A549 (cell line): ENCODE measurements around the gene PI4K2B. TPM values are rescaled to one million over a fixed set of nuclear protein-coding genes. Genes with fewer than 3 reads are reported as not detected.
"Not testable (repeated sequence)": the region's sequence is repeated elsewhere in the genome, so short reads cannot be mapped to it uniquely, and the experiment has no call there.

Experiments used
- ATAC-seq, 2 experiments: fragments of 200-7000 bp in 1 of 2; fragments of >200 bp in 1 of 2; cut with Nextera tagmentation in 1 of 2; cut with Tn5 transposase in 1 of 2; 3 replicates each; pipeline versions ENCODE4 v1.8.0 to v1.9.1; 2018 to 2020; ENCODE audit warnings: mild to moderate bottlenecking in 1 of 2, moderate library complexity in 1 of 2
- CTCF ChIA-PET: fragments of 300-600 bp; sonication (Branson Sonifier 250); formaldehyde crosslinking; extraction: SDS; loops from one replicate; lab custom pipeline; 2021; ENCODE audit warnings: antibody characterized with exemption, inconsistent platforms; lab: Yijun Ruan, JAX
- POLR2A ChIA-PET: fragments of 350-600 bp; formaldehyde crosslinking; extraction: SDS; loops from one replicate; lab custom pipeline; 2021; ENCODE audit warnings: antibody characterized with exemption, inconsistent platforms; lab: Yijun Ruan, JAX
- DNase-seq, 2 experiments: peaks; one replicate each; pipeline versions ENCODE4 v3.0.0 to v3.0.0-alpha.2; 2011 to 2016; ENCODE audit warnings: low read depth in 1 of 2, low spot score in 1 of 2
- FAIRE-seq: peaks from 2 replicates; lab custom pipeline; 2011; peaks lifted over from hg19 to GRCh38; lab: Jason Lieb, UNC
- H3K27ac ChIP-seq, 2 experiments: fragments of >200 bp; sonication (Bioruptor Twin); formaldehyde crosslinking; 3 replicates each; pipeline ENCODE4 v1.5.1; 2016 to 2017
- H3K4me1 ChIP-seq: fragments of >200 bp; sonication (Bioruptor Twin); formaldehyde crosslinking; 3 replicates; pipeline ENCODE4 v1.6.1; 2016
- H3K4me2 ChIP-seq: fragments of >200 bp; sonication (Bioruptor Twin); formaldehyde crosslinking; 3 replicates; pipeline ENCODE4 v1.6.1; 2016
- H3K4me3 ChIP-seq: fragments of >200 bp; sonication (Bioruptor Twin); formaldehyde crosslinking; 3 replicates; pipeline ENCODE4 v1.5.1; 2016
- H3K9me3 ChIP-seq: fragments of >200 bp; sonication (Bioruptor Twin); formaldehyde crosslinking; 3 replicates; pipeline ENCODE4 v1.6.1; 2016
- CEBPB ChIP-seq, 2 experiments: fragments of >200 bp in 1 of 2; sonication (Bioruptor Twin) in 1 of 2; formaldehyde crosslinking in 1 of 2; IDR thresholded peaks; 2 replicates each; pipeline ENCODE4 v1.6.1; 2012 to 2016
- ESRRA ChIP-seq: fragments of 150-350 bp; IDR thresholded peaks from 2 replicates; pipeline ENCODE4 v1.6.1; 2014; ENCODE audit warnings: mild to moderate bottlenecking, low read length, borderline replicate concordance
- GATA3 ChIP-seq: IDR thresholded peaks from 2 replicates; pipeline ENCODE4 v1.6.1; 2012; ENCODE audit warnings: borderline replicate concordance
- HEYL ChIP-seq: fragments of 250-450 bp; sonication (Bioruptor Pico); IDR thresholded peaks from 2 replicates; pipeline ENCODE4 v1.8.0; 2021; ENCODE audit warnings: mild to moderate bottlenecking, moderate library complexity
- HOXB13 ChIP-seq: fragments of 250-450 bp; sonication (Bioruptor Pico); IDR thresholded peaks from 2 replicates; pipeline ENCODE4 v1.5.0; 2020; ENCODE audit warnings: low read depth, mild to moderate bottlenecking, moderate library complexity
- NFE2L2 ChIP-seq: fragments of 150-350 bp; conservative IDR thresholded peaks from 2 replicates; pipeline ENCODE4 v1.6.1; 2014; ENCODE audit warnings: low read length
- NPAS2 ChIP-seq: fragments of 250-450 bp; sonication (Bioruptor Pico); IDR thresholded peaks from 2 replicates; pipeline ENCODE4 v1.8.0; 2022; ENCODE audit warnings: mild to moderate bottlenecking, moderate library complexity, borderline replicate concordance
- POLR2A ChIP-seq: IDR thresholded peaks from 2 replicates; pipeline ENCODE4 v1.6.1; 2012; ENCODE audit warnings: mild to moderate bottlenecking, low read length
- RCOR1 ChIP-seq: fragments of 150-350 bp; IDR thresholded peaks from 2 replicates; pipeline ENCODE4 v1.6.1; 2014; ENCODE audit warnings: antibody characterized with exemption, low read length, low read depth
- WGBS: methylation state at CpG from one replicate; pipeline ENCODE4 v1.1.6; 2017; ENCODE audit errors: missing lambda C conversion rate; 5-methylcytosine and 5-hydroxymethylcytosine counted together
- polyA plus RNA-seq, 4 experiments: library from polyadenylated mRNA; depleted of rRNA in 3 of 4; stranded (reverse); fragments of >200 nt; fragmentation: RNase III in 1 of 4; extraction: RNeasy Plus Mini Kit Qiagen cat#74134 plus additional on column Dnase treatment in 1 of 4; gene quantifications; 2 replicates in 3 of 4; 3 replicates in 1 of 4; pipeline ENCODE4 v1.2.3, GENCODE V29; 2011 to 2017
- TF ChIP-seq, protein P1 (sequence below): fragments of 250-450 bp; sonication (Bioruptor Pico); IDR thresholded peaks from 2 replicates; pipeline ENCODE4 v1.5.0; 2020; ENCODE audit warnings: low read depth, mild to moderate bottlenecking, moderate library complexity
- TF ChIP-seq, protein P2 (sequence below): fragments of >200 bp; sonication (Bioruptor Twin); formaldehyde crosslinking; IDR thresholded peaks from 3 replicates; pipeline ENCODE4 v1.6.1; 2016
- TF ChIP-seq, protein P3 (sequence below): fragments of 150-350 bp; IDR thresholded peaks from 2 replicates; pipeline ENCODE4 v1.6.1; 2014; ENCODE audit warnings: low read depth, mild to moderate bottlenecking, low read length

The PI4K2B gene
- polyA plus RNA-seq, 2 of the 4 experiments (the other 2 are of a cell fraction): 7.7 to 8.4 TPM

DNA sequence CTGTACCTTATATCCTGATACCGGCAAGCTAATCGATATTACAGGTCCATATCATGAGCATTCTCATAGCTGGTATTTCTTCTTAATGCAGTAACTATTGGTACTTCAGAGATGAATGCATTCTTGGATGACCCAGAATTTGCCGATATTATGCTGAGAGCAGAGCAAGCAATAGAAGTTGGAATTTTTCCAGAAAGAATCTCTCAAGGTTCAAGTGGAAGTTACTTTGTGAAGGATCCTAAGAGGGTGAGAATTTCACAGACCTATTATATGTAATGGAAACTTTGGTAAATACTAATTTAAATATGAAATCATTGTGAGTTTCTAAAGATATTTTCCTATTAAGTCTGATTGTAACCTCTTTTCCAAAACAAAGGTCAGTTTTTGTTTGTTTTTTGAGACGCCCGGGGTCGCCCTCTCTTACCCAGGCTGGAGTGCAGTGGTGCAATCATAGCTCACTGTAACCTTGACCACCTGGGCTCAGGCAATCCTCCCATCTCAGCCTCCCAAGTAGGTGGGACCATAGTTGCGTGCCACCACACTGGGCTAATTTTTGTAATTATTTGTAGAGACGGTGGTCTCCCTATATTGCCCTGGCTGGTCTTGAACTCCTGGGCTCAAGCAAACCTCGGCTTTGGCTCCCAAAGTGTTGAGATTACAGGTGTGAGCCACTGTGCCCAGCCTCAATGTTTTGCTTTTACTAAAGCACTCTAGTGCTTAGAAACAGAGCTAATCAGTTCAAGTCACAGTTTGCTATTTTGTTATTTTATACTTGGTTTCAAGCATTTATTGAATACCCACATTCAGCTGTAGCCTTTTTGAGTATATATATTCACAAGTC lies 18.6 kb downstream of the PI4K2B start:
- H3K9me3 ChIP-seq: no peaks in the 10 kb centered on the region
- ChIA-PET CTCF (interaction anchor here (1.1 to 1.2 kb wide), 3 partner anchors 10 to 60 kb away, joined by 3 to 6 read pairs (median 4); partner anchors contain the start of gene ZCCHC4), POLR2A (no interaction called here)
- FAIRE-seq (no peak), ATAC-seq (no peak), DNase-seq (no peak)
- 0 out of 3 replicates have a peak, but pooled peaks cover 3% of the 10 kb centered on the region for H3K4me1 ChIP-seq
- H3K4me2 ChIP-seq: no peak overlapping the region
- TF ChIP-seq CEBPB (IDR thresholded peaks at IDR 0.05) (no peak), NPAS2 (CRISPR knock-in tag) (no peak), ESRRA (no peak), RCOR1 (no peak), POLR2A (no peak), GATA3 (no peak), NFE2L2 (no peak), HOXB13 (CRISPR knock-in tag) (no peak)
- TF ChIP-seq, protein P1, sequence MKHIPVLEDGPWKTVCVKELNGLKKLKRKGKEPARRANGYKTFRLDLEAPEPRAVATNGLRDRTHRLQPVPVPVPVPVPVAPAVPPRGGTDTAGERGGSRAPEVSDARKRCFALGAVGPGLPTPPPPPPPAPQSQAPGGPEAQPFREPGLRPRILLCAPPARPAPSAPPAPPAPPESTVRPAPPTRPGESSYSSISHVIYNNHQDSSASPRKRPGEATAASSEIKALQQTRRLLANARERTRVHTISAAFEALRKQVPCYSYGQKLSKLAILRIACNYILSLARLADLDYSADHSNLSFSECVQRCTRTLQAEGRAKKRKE (CRISPR knock-in tag): no peak
- TF ChIP-seq, protein P2, sequence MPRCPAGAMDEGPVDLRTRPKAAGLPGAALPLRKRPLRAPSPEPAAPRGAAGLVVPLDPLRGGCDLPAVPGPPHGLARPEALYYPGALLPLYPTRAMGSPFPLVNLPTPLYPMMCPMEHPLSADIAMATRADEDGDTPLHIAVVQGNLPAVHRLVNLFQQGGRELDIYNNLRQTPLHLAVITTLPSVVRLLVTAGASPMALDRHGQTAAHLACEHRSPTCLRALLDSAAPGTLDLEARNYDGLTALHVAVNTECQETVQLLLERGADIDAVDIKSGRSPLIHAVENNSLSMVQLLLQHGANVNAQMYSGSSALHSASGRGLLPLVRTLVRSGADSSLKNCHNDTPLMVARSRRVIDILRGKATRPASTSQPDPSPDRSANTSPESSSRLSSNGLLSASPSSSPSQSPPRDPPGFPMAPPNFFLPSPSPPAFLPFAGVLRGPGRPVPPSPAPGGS: no peak
- TF ChIP-seq, protein P3, sequence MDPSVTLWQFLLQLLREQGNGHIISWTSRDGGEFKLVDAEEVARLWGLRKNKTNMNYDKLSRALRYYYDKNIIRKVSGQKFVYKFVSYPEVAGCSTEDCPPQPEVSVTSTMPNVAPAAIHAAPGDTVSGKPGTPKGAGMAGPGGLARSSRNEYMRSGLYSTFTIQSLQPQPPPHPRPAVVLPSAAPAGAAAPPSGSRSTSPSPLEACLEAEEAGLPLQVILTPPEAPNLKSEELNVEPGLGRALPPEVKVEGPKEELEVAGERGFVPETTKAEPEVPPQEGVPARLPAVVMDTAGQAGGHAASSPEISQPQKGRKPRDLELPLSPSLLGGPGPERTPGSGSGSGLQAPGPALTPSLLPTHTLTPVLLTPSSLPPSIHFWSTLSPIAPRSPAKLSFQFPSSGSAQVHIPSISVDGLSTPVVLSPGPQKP: no peak
- H3K4me3 ChIP-seq: no peak overlapping the region
- WGBS: 76% methylated on average over 9 of the region's 9 CpGs
- H3K27ac ChIP-seq: no peak overlapping the region

DNA sequence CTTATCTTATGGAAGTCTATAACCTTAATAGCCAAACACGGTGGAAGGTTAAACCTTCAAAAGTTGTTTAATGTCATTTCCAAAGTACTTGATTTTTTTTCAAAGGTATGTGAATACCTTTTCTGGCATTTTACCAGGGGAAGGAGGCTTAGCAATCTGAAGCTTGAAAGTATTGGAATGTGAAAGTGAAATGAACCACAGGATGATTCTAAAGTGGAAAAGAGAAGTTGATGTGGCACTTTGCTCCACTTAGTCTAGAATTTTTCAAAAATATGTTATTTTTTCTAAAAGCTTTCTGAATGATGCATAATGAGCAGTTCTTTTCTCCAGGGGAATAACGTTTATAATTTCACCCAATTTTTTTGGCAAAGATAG lies 19.2 kb downstream of the PI4K2B start:
- Histone ChIP-seq H3K4me2 (no peak overlapping the region), H3K4me1 (0 out of 3 replicates have a peak, but pooled peaks cover 3% of the 10 kb centered on the region), H3K4me3 (no peak overlapping the region), H3K9me3 (no peaks in the 10 kb centered on the region), H3K27ac (no peak overlapping the region)
- no peak for ATAC-seq
- ChIA-PET POLR2A (no interaction called here), CTCF (interaction anchor here (1.1 to 1.2 kb wide), 3 partner anchors 11 to 59 kb away, joined by 3 to 6 read pairs (median 4); partner anchors contain the start of gene ZCCHC4)
- DNase-seq: no peak
- TF ChIP-seq HEYL (CRISPR knock-in tag): no peak
- no peak for TF ChIP-seq GATA3
- TF ChIP-seq, protein P2: no peak
- 23% methylated on average over 2 of the region's 2 CpGs for WGBS
- no peak for FAIRE-seq

DNA sequence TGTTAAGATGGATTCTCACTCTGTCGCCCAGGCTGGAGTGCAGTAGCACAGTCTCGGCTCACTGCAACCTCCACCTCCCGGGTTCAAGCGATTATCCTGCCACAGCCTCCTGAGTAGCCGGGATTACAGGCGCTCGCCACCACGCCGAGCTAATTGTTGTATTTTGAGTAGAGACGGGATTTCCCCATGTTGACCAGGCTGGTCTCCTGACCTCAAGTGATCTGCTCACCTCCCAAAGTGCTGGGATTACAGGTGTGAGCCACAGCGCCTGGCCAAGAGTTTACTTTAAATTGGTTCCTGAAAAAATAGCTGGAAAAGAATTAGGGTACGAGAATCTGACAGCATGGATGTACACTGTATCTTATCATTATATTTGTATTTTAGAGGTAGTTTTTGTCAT lies 20.0 kb downstream of the PI4K2B start:
- ATAC-seq, H3K4me1 ChIP-seq, DNase-seq, POLR2A ChIA-PET, H3K4me3 ChIP-seq, H3K4me2 ChIP-seq, FAIRE-seq, H3K27ac ChIP-seq, H3K9me3 ChIP-seq: not testable (repeated sequence)
- CTCF ChIA-PET: interaction anchor here (1.2 kb wide), 1 partner anchor 12 kb away, joined by 4 read pairs; no protein-coding TSS in a partner anchor
- 95% methylated on average over 12 of the region's 12 CpGs for WGBS
